ENCODE results near the gene PRR36. TPM values are rescaled to one million over a fixed set of nuclear protein-coding genes. Genes with fewer than 3 reads are reported as not detected.

Gene PRR36
- total and polyA plus RNA-seq, 7 donors, result under 0.01 to 0.23 TPM; not detected in 5

DNA sequence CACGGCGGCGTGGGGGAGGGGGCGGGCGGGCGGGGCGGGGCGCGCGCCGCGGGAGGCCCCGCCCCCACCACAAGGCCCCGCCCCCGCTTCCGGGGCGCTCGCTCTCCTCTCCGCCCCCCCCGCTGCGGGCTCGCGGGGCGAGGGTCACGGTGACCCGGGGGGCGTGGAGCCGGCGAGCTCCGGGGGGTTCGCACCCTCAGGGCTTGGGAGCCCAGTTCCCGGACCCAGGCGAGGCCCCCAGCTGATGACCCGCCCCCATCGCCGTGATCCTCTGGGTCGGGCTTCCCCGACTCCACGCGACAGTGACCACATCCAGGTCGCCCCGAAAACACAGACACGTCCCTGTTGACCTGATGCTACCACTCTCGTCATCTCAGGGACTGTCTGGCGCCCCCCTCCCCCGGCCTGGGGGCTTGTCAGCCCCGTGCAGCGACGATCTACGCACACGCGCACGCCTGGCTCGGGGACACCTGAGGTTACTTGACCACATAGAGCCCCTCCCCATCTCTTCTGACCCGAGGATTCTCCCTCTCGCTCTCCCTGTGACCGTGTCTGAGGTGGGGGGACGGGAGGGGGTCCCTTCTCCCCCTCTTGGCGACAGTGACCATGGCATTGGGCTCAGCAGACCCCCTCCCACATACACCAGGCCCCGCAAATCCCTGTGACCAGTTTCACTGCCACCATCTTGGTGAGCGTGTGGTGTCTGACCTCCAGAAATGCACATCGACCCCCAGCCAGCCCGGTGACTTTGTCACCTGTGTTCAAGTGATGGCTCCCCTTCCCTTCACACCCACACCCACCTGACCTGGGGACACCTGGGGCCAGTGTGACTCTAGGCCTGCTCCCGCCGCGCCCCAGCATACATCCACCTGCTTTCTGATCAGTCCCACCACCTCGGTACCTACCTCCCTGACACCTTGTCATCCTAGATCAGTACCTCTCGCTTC lies 30.2 kb upstream of the PRR36 start:
- WGBS, 2 donors, result 4 to 11% methylated on average over 67 to 68 of the region's 68 CpGs
- peak overlapping the region; percentile 82 to 99 (median 95) for H3K4me3 ChIP-seq
- DNase-seq, result peak; percentile 82
- H3K36me3 ChIP-seq, result peaks cover 0 to 27% (median 10%) of the 10 kb centered on the region in 4 donors
- intact Hi-C loops (cut with DNase I), result loop anchor here (2.0 to 5.0 kb wide), 2 partner anchors 16 to 37 kb away; partner anchors contain the start of gene SNAPC2
- peaks cover 0 to 47% (median 44%) of the 10 kb centered on the region in 4 donors for H3K4me1 ChIP-seq
- H3K27me3 ChIP-seq, result no peaks in the 10 kb centered on the region
- peak overlapping the region; percentile 86 to 91 (median 90) for H3K27ac ChIP-seq
- TF ChIP-seq, protein P1, sequence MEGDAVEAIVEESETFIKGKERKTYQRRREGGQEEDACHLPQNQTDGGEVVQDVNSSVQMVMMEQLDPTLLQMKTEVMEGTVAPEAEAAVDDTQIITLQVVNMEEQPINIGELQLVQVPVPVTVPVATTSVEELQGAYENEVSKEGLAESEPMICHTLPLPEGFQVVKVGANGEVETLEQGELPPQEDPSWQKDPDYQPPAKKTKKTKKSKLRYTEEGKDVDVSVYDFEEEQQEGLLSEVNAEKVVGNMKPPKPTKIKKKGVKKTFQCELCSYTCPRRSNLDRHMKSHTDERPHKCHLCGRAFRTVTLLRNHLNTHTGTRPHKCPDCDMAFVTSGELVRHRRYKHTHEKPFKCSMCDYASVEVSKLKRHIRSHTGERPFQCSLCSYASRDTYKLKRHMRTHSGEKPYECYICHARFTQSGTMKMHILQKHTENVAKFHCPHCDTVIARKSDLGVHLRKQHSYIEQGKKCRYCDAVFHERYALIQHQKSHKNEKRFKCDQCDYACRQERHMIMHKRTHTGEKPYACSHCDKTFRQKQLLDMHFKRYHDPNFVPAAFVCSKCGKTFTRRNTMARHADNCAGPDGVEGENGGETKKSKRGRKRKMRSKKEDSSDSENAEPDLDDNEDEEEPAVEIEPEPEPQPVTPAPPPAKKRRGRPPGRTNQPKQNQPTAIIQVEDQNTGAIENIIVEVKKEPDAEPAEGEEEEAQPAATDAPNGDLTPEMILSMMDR (IDR thresholded peaks at IDR 0.05), result no peak
- no peak for TF ChIP-seq POLR2A (IDR thresholded peaks at IDR 0.05)
- no peaks in the 10 kb centered on the region for H3K9me3 ChIP-seq

DNA sequence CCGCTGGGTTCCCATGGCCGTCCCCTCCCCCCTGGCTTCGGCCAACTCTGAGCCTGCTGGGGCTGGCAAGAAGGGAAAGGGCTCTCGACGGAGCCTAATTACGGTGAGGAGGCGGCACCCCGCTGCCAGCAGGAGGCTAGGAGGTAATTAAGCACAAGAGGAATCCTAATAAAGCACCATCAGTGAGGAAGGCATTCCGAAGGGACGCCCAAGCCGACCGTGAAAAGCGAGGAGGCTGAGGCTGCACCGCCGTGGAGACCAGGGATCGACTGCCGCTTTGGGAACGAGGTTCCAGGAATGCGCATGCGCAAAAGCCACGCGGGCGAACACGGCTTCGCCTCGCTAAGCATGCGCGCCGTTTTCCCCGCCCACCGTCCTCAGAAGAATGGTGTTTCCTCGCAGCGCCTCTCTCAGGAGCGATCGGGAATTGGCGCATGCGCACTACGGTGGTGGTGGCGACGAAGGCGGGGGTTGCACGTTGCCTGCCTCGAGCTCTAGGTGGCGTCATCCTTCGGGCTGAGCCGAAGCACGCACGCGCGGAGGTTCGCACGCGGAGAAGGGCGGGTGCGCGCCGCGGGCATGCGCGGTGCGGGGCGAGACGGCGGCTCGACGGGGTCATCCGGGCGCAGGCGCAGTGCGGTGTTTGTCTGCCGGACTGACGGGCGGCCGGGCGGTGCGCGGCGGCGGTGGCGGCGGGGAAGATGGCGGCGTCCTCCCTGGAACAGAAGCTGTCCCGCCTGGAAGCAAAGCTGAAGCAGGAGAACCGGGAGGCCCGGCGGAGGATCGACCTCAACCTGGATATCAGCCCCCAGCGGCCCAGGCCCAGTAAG lies 29.3 kb upstream of the PRR36 start, which contains the start of gene MAP2K7:
MAP2K7 (plus strand) TSS at position 634 of the 830 bp plus-strand sequence; CDS start at position 702, 68 bp downstream.
- Histone ChIP-seq H3K27ac (peak within 1 kb of the TSS; percentile 86 to 91 (median 90)), H3K36me3 (peaks cover 0 to 18% (median 8%) of the 10 kb centered on the region in 4 donors), H3K9me3 (no peaks in the 10 kb centered on the region), H3K4me1 (peaks cover 0 to 47% (median 44%) of the 10 kb centered on the region in 4 donors), H3K4me3 (peak within 1 kb of the TSS; percentile 82 to 99 (median 95)), H3K27me3 (no peaks in the 10 kb centered on the region)
- WGBS, 2 donors, result 0% methylated on average over 89 of the region's 89 CpGs
- DNase-seq, result peak; percentile 100
- TF ChIP-seq EP300 (IDR thresholded peaks at IDR 0.05), result peak in 1 of 4 donors; percentile 73
- TF ChIP-seq POLR2AphosphoS5 (IDR thresholded peaks at IDR 0.05), result peak; percentile 83 to 88 (median 84)
- peak; percentile 15 to 65 for TF ChIP-seq POLR2A (IDR thresholded peaks at IDR 0.05)
- TF ChIP-seq, protein P1 (IDR thresholded peaks at IDR 0.05), result peak in 3 of 4 experiments; percentile 12 to 21 (median 20)
- intact Hi-C loops (cut with DNase I), result loop anchor here (1.0 to 5.0 kb wide), 4 partner anchors 17 to 73 kb away; partner anchors contain the start of genes EVI5L and SNAPC2

DNA sequence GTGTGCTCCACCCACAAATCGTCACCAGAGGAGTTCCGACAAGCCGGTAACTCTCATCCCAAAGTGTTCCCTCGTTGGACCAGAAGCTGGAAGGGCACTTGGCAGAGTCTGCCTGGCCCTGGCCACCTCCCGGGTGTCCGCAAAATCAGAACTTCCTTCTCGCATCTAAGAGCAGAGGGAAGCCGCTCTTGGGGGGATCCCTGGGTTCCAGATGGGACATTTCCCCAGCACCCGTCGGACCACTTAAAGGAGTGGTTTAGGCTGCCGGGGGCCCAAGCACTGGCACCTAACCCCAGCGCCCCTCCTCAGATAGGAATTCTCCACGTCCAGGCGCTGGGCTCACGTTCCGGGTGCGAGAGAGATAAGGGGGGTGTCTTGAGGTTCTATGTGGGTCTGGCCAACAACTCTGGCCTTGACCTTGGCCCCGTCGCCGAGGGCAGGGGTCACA lies 28.6 kb upstream of the PRR36 start:
- TF ChIP-seq POLR2A (IDR thresholded peaks at IDR 0.05) (no peak), POLR2AphosphoS5 (IDR thresholded peaks at IDR 0.05) (no peak)
- intact Hi-C loops (cut with DNase I), result loop anchor here (1.0 to 5.0 kb wide), 3 partner anchors 36 to 73 kb away; partner anchors contain the start of gene EVI5L
- H3K4me3 ChIP-seq, result peak overlapping the region; percentile 43 to 96 (median 52)
- peaks cover 0 to 47% (median 44%) of the 10 kb centered on the region in 4 donors for H3K4me1 ChIP-seq
- no peaks in the 10 kb centered on the region for H3K9me3 ChIP-seq
- DNase-seq, result no peak
- peak overlapping the region; percentile 83 to 90 (median 88) for H3K27ac ChIP-seq
- 6 to 17% methylated on average over 20 of the region's 20 CpGs for WGBS, 2 donors
- no peaks in the 10 kb centered on the region for H3K27me3 ChIP-seq
- H3K36me3 ChIP-seq, result peaks cover 0 to 18% (median 8%) of the 10 kb centered on the region in 4 donors

DNA sequence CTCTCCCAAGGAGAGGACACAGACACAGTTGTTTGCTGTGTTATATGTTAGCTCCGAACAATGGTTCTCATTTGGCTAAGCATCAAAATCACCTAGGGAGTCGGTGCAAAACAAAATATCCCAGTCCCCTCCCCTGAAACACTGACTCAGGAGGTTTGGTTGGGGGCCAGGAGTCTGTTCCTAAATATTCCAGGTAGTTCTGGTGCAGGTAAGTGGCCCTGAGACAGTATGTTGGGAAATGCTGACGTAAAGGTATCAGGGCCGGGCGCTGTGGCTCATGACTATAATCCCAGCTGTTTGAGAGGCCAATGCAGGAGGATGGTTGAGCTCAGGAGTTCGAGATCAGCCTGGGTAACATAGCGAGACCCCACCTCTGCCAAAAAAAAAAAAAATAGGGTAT lies 27.1 kb upstream of the PRR36 start:
- Histone ChIP-seq H3K4me3 (no peak overlapping the region), H3K36me3 (peaks cover 0 to 8% (median 7%) of the 10 kb centered on the region in 4 donors), H3K4me1 (peaks cover 0 to 32% (median 29%) of the 10 kb centered on the region in 4 donors), H3K9me3 (no peaks in the 10 kb centered on the region), H3K27me3 (no peaks in the 10 kb centered on the region), H3K27ac (no peak overlapping the region)
- intact Hi-C loops (cut with DNase I), result loop anchor here (5.0 kb wide), 1 partner anchor 34 kb away; no protein-coding TSS in a partner anchor
- TF ChIP-seq EP300 (IDR thresholded peaks at IDR 0.05) (no peak), POLR2AphosphoS5 (IDR thresholded peaks at IDR 0.05) (no peak), POLR2A (IDR thresholded peaks at IDR 0.05) (no peak)
- TF ChIP-seq, protein P1 (IDR thresholded peaks at IDR 0.05), result no peak
- 91 to 92% methylated on average over 7 of the region's 7 CpGs for WGBS, 2 donors
- no peak for DNase-seq

All from sigmoid colon (tissue), 7 donors.